Measurements from ENCODE around the gene TROAP. TPM values are rescaled to one million over a fixed set of nuclear protein-coding genes. Genes with fewer than 3 reads are reported as not detected.
A peak's percentile ranks its signal among the peaks of the same experiment; 100 is the strongest.
"Not testable (repeated sequence)": the region's sequence is repeated elsewhere in the genome, so short reads cannot be mapped to it uniquely, and the experiment has no call there.

Gene TROAP
- total RNA-seq, 2 experiments from 2014 or later: 57.7 to 64.9 TPM

DNA sequence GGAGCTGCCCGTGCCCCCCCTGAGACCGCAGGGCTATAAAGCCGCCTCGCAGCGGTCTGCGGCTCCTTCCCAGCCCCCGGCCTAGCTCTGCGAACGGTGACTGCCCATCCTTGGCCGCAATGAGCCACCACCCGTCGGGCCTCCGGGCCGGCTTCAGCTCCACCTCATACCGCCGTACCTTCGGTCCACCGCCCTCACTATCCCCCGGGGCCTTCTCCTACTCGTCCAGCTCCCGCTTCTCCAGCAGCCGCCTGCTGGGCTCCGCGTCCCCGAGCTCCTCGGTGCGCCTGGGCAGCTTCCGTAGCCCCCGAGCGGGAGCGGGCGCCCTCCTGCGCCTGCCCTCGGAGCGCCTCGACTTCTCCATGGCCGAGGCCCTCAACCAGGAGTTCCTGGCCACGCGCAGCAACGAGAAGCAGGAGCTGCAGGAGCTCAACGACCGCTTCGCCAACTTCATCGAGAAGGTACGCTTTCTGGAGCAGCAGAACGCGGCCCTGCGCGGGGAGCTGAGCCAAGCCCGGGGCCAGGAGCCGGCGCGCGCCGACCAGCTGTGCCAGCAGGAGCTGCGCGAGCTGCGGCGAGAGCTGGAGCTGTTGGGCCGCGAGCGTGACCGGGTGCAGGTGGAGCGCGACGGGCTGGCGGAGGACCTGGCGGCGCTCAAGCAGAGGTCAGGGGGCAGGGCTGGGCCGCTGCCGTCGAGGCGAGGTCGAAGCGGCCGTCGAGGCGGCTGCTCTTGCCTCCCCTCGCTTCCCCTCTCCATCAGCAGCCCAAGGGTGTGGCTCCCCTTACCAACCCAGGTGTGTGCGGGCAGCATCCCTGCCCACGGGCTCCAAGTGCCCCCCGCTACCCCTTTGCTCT, 27.7 kb upstream of the TROAP start, which contains the start of gene PRPH:
TSS of gene PRPH (plus strand) at position 66 of the 855 bp plus-strand sequence. CDS start at position 120, 54 bp downstream.
- DNase-seq: no peak
- Mint-ChIP-seq H3K27ac (no peak within 1 kb of the TSS), H3K36me3 (no peaks in the 10 kb centered on the region), H3K27me3 (peaks cover 48% of the 10 kb centered on the region), H3K4me1 (ENCODE audit: low read depth) (peaks cover 12% of the 10 kb centered on the region), H3K4me3 (no peak within 1 kb of the TSS), H3K9me3 (no peaks in the 10 kb centered on the region)
- ChIA-PET POLR2A (interaction anchor here (0.5 to 2.2 kb wide), 7 partner anchors 24 to 49 kb away, joined by 3 to 7 read pairs (median 4); partner anchors contain the start of gene TROAP), CTCF (interaction anchor here (0.7 to 16.1 kb wide), 18 partner anchors 9 to 817 kb away, joined by 3 to 234 read pairs (median 8); partner anchors contain the start of genes C1QL4, COX14, DNAJC22 and TROAP)
- intact Hi-C loops (cut with micrococcal nuclease): no loop called here

DNA sequence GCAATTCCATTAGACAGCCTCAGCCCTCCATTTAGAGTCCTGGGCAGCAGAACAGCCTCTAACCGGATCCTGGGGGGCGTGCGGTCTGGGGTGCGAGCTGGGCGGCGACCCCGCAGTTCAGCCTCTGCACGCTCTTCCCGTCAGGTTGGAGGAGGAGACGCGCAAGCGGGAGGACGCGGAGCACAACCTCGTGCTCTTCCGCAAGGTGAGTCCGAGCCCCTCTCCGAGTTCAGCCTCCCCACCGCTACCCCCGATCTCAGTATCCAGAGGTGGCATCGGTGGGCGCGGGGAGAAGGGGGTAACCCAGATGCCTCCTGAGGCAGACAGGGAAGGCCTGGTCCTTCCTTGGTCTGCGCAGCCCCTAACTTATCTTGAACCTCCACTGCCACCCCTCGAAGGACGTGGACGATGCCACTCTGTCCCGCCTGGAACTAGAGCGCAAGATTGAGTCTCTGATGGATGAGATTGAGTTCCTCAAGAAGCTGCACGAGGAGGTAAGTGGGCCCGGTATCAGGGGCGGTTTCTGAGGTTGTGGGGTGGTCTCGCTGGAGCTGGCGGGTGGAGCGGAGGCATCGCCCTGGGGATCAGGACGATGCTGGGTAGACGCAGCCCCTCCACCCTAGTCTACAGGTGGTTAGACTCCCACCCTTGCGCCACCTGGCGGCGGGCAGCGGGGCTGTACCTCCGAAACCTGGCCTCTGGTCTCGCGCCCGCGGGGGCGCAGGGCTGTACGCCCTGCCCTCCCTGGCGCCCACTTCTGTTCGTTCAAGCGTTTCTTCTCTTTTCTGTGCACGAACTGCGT, 26.8 kb upstream of the TROAP start:
- POLR2A ChIA-PET: interaction anchor here (0.5 to 2.2 kb wide), 5 partner anchors 23 to 48 kb away, joined by 3 to 7 read pairs (median 3); no protein-coding TSS in a partner anchor

DNA sequence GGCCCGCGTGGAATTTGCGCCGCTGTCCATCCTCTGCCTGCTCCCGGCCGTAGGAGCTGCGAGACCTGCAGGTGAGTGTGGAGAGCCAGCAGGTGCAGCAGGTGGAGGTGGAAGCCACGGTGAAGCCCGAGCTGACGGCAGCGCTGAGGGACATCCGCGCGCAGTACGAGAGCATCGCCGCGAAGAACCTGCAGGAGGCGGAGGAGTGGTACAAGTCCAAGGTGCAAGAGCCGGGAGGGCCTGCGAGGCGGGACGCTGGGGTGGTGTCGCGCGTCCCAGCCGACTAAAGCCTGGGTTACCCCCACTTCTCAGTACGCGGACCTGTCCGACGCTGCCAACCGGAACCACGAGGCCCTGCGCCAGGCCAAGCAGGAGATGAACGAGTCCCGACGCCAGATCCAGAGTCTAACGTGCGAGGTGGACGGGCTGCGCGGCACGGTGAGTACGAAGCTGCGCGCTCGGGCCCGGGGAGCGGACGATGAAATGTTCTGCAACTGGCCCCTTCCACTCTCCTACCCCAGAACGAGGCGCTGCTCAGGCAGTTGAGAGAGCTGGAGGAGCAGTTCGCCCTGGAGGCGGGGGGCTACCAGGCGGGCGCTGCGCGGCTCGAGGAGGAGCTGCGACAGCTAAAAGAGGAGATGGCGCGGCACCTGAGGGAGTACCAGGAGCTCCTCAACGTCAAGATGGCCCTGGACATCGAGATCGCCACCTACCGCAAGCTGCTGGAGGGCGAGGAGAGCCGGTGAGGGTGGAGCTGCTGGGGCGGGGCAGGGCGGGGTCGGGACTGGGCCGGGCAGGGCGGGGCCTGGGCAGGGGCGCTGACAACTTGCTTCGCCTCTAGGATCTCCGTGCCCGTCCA, 26.0 kb upstream of the TROAP start:
- H3K4me1 Mint-ChIP-seq (ENCODE audit: low read depth): peaks cover 18% of the 10 kb centered on the region

More for the DNA sequence above, 26.8 kb upstream of the TROAP start:
- Mint-ChIP-seq H3K36me3 (no peaks in the 10 kb centered on the region), H3K4me3 (no peak overlapping the region), H3K9me3 (no peaks in the 10 kb centered on the region), H3K27me3 (peaks cover 51% of the 10 kb centered on the region), H3K4me1 (ENCODE audit: low read depth) (peaks cover 12% of the 10 kb centered on the region), H3K27ac (no peak overlapping the region)
- CTCF ChIA-PET: interaction anchor here (0.6 to 16.1 kb wide), 18 partner anchors 10 to 1737 kb away, joined by 3 to 234 read pairs (median 10); partner anchors contain the start of genes C1QL4, DNAJC22 and TROAP
- DNase-seq: peak; percentile 75
- intact Hi-C loops (cut with micrococcal nuclease): loop anchor here (2.0 kb wide), 1 partner anchor 47 kb away; no protein-coding TSS in a partner anchor

DNA sequence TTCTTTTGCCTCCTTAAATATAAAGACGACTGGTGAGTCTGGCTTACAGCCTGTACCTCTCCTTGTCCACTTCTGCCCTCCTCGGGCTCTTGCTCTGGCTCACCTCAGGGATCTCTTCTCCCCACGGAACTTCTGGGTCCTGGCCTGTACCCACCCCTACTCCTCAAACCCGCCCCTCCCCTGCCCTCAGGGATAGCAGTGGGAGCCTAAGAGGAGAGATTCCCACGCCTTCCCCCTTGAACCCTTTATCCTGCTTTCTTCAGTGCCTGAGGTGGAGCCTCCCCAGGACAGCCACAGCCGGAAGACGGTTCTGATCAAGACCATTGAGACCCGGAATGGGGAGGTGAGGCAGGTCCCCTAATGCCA, 25.4 kb upstream of the TROAP start:
- intact Hi-C loops (cut with micrococcal nuclease): loop anchor here (1.0 to 2.0 kb wide), 2 partner anchors 25 to 45 kb away; no protein-coding TSS in a partner anchor
- peaks cover 18% of the 10 kb centered on the region for H3K4me1 Mint-ChIP-seq (ENCODE audit: low read depth)

More for the DNA sequence above, 26.0 kb upstream of the TROAP start:
- H3K36me3 Mint-ChIP-seq: no peaks in the 10 kb centered on the region
- ChIA-PET CTCF (interaction anchor here (0.6 to 16.1 kb wide), 19 partner anchors 9 to 363 kb away, joined by 3 to 234 read pairs (median 7); partner anchors contain the start of genes C1QL4, DNAJC22, KCNH3 and SPATS2), POLR2A (interaction anchor here (0.9 to 2.2 kb wide), 3 partner anchors 25 to 45 kb away, joined by 3 to 7 read pairs (median 6); partner anchors contain the start of gene TROAP)
- peak overlapping the region; percentile 13 for H3K27ac Mint-ChIP-seq
- peak overlapping the region; percentile 35 for H3K4me3 Mint-ChIP-seq
- no peaks in the 10 kb centered on the region for H3K9me3 Mint-ChIP-seq
- intact Hi-C loops (cut with micrococcal nuclease): loop anchor here (2.0 kb wide), 1 partner anchor 46 kb away; no protein-coding TSS in a partner anchor
- DNase-seq: peak; percentile 67
- peaks cover 50% of the 10 kb centered on the region for H3K27me3 Mint-ChIP-seq

DNA sequence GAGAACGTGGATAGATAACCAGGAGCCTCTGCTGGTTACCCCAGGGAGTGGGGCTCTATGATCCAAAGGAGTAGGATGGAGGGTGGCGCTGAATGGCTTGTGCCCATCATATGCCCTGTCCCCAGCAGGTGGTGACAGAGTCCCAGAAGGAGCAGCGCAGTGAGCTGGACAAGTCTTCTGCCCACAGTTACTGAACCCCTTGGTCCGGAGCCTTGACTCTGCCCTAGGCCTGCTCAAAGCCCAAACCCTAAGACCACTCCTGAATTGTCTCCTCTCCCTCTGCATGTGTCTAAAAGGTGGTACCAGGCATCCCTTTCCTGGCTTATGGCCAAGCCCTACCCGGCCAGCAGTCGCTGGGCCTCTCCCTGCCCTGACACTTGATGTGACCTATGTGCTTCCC, 24.9 kb upstream of the TROAP start:
- Mint-ChIP-seq H3K27me3 (peaks cover 56% of the 10 kb centered on the region), H3K27ac (no peak overlapping the region), H3K36me3 (no peaks in the 10 kb centered on the region), H3K4me3 (no peak overlapping the region), H3K4me1 (ENCODE audit: low read depth) (peaks cover 18% of the 10 kb centered on the region), H3K9me3 (no peaks in the 10 kb centered on the region)
- CTCF ChIA-PET: interaction anchor here (1.1 to 16.1 kb wide), 7 partner anchors 9 to 216 kb away, joined by 3 to 234 read pairs (median 11); partner anchors contain the start of genes C1QL4, DNAJC22 and TROAP
- peak; percentile 44 for DNase-seq
- POLR2A ChIA-PET: no interaction called here
- intact Hi-C loops (cut with micrococcal nuclease): loop anchor here (1.0 kb wide), 1 partner anchor 24 kb away; no protein-coding TSS in a partner anchor

More for the DNA sequence above, 25.4 kb upstream of the TROAP start:
- H3K4me3 Mint-ChIP-seq: no peak overlapping the region
- CTCF ChIA-PET: interaction anchor here (0.6 to 16.1 kb wide), 16 partner anchors 9 to 241 kb away, joined by 3 to 234 read pairs (median 12); partner anchors contain the start of genes C1QL4, DNAJC22, KCNH3 and SPATS2
- H3K27me3 Mint-ChIP-seq: peaks cover 52% of the 10 kb centered on the region
- no peaks in the 10 kb centered on the region for H3K9me3 Mint-ChIP-seq
- H3K36me3 Mint-ChIP-seq: no peaks in the 10 kb centered on the region
- no peak overlapping the region for H3K27ac Mint-ChIP-seq
- POLR2A ChIA-PET: interaction anchor here (0.9 to 2.2 kb wide), 3 partner anchors 25 to 45 kb away, joined by 3 to 7 read pairs (median 6); partner anchors contain the start of gene TROAP
- DNase-seq: no peak

DNA sequence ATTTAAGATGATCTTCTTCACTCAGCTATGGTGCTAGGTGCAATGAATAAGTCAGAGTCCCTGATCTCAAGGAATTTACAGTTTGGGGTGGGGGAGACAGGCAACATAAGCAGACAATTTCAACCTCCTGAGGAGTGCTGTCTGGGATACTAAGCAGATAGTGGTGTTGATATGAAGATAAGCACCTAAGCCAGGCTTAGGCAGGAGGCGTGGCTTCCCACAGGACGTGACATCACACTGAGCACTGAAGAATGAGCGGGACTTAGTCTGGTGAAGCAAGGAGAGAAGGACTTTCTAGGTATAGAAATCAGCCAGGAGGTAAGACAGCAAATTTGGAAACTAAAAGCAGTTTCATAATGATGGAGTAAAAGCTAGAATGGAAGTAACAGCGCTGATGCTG, 21.3 kb upstream of the TROAP start:
- Mint-ChIP-seq H3K9me3 (no peaks in the 10 kb centered on the region), H3K4me1 (ENCODE audit: low read depth) (peaks cover 11% of the 10 kb centered on the region), H3K36me3 (no peaks in the 10 kb centered on the region), H3K4me3 (no peak overlapping the region), H3K27ac (no peak overlapping the region), H3K27me3 (peaks cover 39% of the 10 kb centered on the region)
- ChIA-PET POLR2A (interaction anchor here (1.3 kb wide), 1 partner anchor 21 kb away, joined by 3 read pairs; the partner anchor contains the start of gene TROAP), CTCF (interaction anchor here (0.9 to 2.4 kb wide), 3 partner anchors 10 to 46 kb away, joined by 3 to 10 read pairs (median 6); no protein-coding TSS in a partner anchor)
- intact Hi-C loops (cut with micrococcal nuclease): no loop called here
- DNase-seq: peak; percentile 77

DNA sequence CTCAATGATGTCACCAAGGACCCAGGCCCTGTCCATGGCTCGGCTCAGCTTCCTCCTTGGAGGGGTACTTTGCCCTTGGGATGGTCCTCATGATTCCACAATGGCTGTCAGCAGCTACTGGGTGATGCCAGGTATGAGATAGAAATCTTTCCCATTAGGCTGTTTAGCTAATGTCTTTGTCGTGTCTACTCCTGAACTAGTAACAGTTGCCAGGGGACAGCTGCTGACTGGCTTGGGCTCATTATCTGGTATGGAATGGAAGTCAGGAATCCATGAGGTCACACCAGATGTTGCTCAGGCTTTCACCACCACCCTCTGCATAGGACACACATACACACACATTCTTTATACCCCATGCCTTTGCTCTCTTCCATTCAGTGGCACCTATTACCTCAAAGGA, 18.9 kb upstream of the TROAP start:
- no peak for DNase-seq
- intact Hi-C loops (cut with micrococcal nuclease): no loop called here
- ChIA-PET CTCF (interaction anchor here (0.6 to 4.8 kb wide), 7 partner anchors 8 to 69 kb away, joined by 3 to 15 read pairs (median 4); partner anchors contain the start of genes DNAJC22 and PRPH), POLR2A (no interaction called here)
- Mint-ChIP-seq H3K9me3 (no peaks in the 10 kb centered on the region), H3K4me1 (ENCODE audit: low read depth) (peaks cover 6% of the 10 kb centered on the region), H3K4me3 (no peak overlapping the region), H3K27me3 (peaks cover 25% of the 10 kb centered on the region), H3K27ac (no peak overlapping the region), H3K36me3 (no peaks in the 10 kb centered on the region)

DNA sequence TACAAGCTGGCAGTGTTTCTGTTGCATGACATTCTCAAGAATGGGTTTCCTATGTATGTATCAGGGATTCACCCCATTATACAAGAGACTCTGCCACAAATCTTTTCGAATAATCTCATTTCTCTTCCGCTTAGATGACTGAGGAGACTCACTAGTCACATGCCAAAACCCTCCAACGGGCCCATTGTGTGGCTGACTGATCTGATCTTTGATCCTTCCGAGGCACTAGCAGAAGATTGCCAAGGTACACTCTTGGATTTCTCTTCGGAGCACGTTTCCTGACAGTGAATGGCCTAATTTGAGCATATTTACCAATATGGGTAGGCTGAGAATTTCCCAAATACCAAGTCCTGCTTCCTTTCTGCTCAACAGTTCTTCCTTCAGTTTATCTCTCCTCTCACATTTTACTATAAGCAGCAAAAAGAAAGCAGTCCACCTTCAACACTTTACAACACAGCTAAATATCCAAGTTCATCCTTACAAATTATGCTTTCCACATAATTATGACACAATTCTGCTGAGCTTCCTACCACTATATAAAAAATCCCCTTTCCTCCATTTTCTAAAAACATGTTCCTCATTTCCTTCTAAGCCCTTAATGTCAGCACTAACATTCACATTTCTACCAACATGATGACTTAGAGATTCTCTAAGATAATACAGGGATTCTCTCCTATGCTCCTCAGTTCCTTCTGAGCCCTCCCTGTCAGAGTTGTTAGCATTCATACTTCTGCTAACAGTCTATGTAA, 17.1 kb upstream of the TROAP start:
- H3K27ac Mint-ChIP-seq: no peak overlapping the region
- ChIA-PET CTCF (interaction anchor here (1.5 to 4.8 kb wide), 2 partner anchors 10 to 36 kb away, joined by 11 to 15 read pairs; partner anchors contain the start of gene PRPH), POLR2A (no interaction called here)
- no peak overlapping the region for H3K4me3 Mint-ChIP-seq
- intact Hi-C loops (cut with micrococcal nuclease): no loop called here
- H3K36me3 Mint-ChIP-seq: no peaks in the 10 kb centered on the region
- peaks cover 6% of the 10 kb centered on the region for H3K4me1 Mint-ChIP-seq (ENCODE audit: low read depth)
- H3K27me3 Mint-ChIP-seq: peaks cover 30% of the 10 kb centered on the region
- no peaks in the 10 kb centered on the region for H3K9me3 Mint-ChIP-seq
- no peak for DNase-seq

DNA sequence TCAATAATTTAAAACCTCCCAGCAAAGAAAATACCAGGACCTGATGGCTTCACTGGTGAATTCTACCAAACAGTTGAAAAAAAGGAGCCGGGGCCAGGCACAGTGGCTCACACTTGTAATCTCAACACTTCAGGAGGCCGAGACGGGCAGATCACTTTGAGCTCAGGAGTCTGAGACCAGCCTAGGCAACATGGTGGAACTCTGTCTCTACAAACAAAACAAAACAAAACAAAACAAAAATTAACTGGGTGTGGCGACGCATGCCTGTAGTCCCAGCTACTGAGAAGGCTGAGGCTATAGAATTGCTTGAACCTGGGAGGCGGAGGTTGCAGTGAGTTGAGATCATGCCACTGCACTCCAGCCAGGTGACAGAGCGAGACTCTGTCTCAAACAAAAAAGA, 13.7 kb upstream of the TROAP start:
- ChIA-PET POLR2A (no interaction called here), CTCF (interaction anchor here (1.5 to 1.7 kb wide), 2 partner anchors 20 to 22 kb away, joined by 3 to 4 read pairs; no protein-coding TSS in a partner anchor)

DNA sequence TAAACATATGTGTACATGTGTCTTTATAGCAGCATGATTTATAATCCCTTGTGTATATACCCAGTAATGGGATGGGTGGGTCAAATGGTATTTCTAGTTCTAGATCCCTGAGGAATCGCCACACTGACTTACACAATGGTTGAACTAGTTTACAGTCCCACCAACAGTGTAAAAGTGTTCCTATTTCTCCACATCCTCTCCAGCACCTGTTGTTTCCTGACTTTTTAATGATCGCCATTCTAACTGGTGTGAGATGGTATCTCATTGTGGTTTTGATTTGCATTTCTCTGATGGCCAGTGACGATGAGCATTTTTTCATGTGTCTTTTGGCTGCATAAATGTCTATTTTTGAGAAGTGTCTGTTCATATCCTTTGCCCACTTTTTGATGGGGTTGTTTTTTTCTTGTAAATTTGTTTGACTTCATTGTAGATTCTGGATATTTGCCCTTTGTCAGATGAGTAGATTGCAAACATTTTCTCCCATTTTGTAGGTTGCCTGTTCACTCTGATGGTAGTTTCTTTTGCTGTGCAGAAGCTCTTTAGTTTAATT, 12.5 kb upstream of the TROAP start:
- intact Hi-C loops (cut with micrococcal nuclease); H3K4me3 Mint-ChIP-seq; H3K36me3 Mint-ChIP-seq; H3K9me3 Mint-ChIP-seq; H3K27ac Mint-ChIP-seq; DNase-seq; CTCF ChIA-PET; POLR2A ChIA-PET; H3K4me1 Mint-ChIP-seq (ENCODE audit: low read depth): not testable (repeated sequence)
- peaks cover 20% of the 10 kb centered on the region for H3K27me3 Mint-ChIP-seq

More for the DNA sequence above, 13.7 kb upstream of the TROAP start:
- peaks cover 22% of the 10 kb centered on the region for H3K27me3 Mint-ChIP-seq
- H3K9me3 Mint-ChIP-seq: no peaks in the 10 kb centered on the region
- no peak for DNase-seq
- H3K36me3 Mint-ChIP-seq: no peaks in the 10 kb centered on the region
- H3K4me1 Mint-ChIP-seq (ENCODE audit: low read depth): no peaks in the 10 kb centered on the region
- intact Hi-C loops (cut with micrococcal nuclease): no loop called here
- H3K27ac Mint-ChIP-seq: no peak overlapping the region
- no peak overlapping the region for H3K4me3 Mint-ChIP-seq

Measured in activated CD4-positive, alpha-beta memory T cell treated with anti-CD3 and anti-CD28 coated beads for 36 hours (primary cell).